ENCODE results near the gene OTOG.

Gene OTOG

DNA sequence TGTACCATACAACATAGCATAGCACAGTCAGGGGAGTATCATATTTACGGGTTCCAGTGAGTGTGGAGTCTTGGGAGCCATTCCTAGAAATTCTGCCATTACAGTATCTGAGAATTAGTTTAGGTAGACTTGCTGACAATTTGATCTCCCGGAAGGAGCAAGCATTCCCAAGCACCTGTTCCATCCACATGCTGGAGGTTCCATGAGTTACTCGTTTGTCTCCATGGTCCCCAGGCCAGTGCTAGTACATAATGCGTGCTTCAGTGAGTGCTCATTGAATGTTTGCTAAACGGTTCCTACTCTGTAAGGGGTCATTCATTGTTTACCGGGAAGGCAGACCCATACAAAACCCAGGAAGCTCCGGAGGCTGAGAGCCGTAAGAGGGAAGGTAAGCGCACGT is 144.9 kb downstream of the OTOG start:
- H3K9ac ChIP-seq (ENCODE audit: low read depth, low read length), result no peak overlapping the region
- H3K4me3 ChIP-seq (ENCODE audit: low read depth, low read length), result no peak overlapping the region
- H3K9me3 ChIP-seq (ENCODE audit: control insufficient read depth, insufficient read depth, low read length), result no peaks in the 10 kb centered on the region
- peaks cover 54% of the 10 kb centered on the region for H3K27me3 ChIP-seq (ENCODE audit: control insufficient read depth, insufficient read depth, low read length)
- no peaks in the 10 kb centered on the region for H3K4me1 ChIP-seq (ENCODE audit: control insufficient read depth, insufficient read depth, low read length)
- no peaks in the 10 kb centered on the region for H3K36me3 ChIP-seq (ENCODE audit: control insufficient read depth, insufficient read depth, low read length)

DNA sequence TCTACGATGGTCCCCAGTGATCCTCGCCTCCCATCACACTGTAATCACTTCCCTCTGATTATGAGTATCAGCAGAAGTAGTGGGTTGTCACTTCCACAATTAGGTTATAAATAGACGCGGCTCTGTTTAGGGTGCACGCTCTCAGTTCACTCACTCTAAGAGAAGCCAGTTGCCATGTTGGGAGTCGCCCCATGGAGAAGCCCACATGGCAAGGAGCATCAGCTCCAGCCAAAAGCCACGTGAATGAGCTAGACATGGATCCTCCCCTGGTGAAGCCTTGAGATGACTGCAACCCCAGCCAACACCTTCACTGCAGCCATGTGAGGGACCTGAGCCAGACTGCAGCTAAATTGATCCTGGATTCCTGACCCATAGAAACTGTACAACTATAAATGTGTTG is 145.9 kb downstream of the OTOG start:
- Histone ChIP-seq H3K4me1 (ENCODE audit: control insufficient read depth, insufficient read depth, low read length) (no peaks in the 10 kb centered on the region), H3K9ac (ENCODE audit: low read depth, low read length) (no peak overlapping the region), H3K36me3 (ENCODE audit: control insufficient read depth, insufficient read depth, low read length) (no peaks in the 10 kb centered on the region), H3K4me3 (ENCODE audit: low read depth, low read length) (no peak overlapping the region), H3K9me3 (ENCODE audit: control insufficient read depth, insufficient read depth, low read length) (no peaks in the 10 kb centered on the region), H3K27me3 (ENCODE audit: control insufficient read depth, insufficient read depth, low read length) (peaks cover 63% of the 10 kb centered on the region)

DNA sequence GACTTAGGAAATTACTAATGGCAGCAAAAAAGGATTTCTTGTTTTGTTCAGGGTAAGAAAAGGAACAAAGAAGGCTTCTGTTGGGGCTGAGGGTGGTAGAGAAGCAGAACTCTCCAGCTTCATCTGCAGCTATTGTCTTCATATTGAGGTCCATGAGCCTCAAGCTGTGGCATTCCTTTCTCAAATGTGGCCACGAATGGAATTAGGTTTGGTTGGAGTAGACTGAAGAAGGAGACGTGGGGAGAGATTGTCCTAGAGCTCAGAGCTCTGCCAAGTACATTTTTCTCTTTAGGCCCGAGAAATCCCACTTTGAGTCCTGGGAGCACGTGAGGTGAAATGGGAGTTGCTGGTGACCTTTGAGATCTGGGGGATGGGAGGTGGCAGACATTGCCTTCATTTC is 146.5 kb downstream of the OTOG start:
- no peak overlapping the region for H3K9ac ChIP-seq (ENCODE audit: low read depth, low read length)
- no peaks in the 10 kb centered on the region for H3K4me1 ChIP-seq (ENCODE audit: control insufficient read depth, insufficient read depth, low read length)
- H3K27me3 ChIP-seq (ENCODE audit: control insufficient read depth, insufficient read depth, low read length), result peaks cover 65% of the 10 kb centered on the region
- no peak overlapping the region for H3K4me3 ChIP-seq (ENCODE audit: low read depth, low read length)
- no peaks in the 10 kb centered on the region for H3K36me3 ChIP-seq (ENCODE audit: control insufficient read depth, insufficient read depth, low read length)
- H3K9me3 ChIP-seq (ENCODE audit: control insufficient read depth, insufficient read depth, low read length), result no peaks in the 10 kb centered on the region

DNA sequence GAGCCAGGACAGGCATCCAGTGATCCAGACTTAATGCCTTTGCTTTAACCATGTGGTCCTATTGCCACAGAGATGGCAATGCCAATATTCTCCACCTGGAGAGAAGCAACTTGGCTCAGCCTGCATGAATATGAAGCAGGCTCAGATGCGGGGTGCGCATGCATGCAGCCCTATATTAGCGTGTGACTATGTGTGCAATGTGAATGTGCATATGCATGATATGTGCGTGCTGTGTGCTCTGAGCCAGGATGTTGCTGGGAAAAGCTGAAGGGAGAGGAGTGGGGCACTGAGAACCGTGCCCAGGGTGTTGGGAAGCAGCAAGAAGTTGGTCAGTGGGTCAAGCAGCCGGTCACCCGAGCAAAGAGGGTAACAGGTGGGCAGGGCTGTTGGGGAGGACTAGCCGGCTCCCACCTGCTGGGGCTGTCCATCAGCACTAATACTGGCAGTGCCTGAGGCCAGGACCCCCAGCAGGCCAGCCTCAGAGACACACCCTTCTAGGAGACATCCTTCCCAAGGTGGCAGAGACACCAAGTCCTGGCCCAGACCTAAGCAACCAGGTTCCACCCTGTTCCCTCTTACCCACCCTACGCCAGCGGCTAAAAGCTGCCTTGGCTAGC is 147.5 kb downstream of the OTOG start:
- H3K27me3 ChIP-seq (ENCODE audit: control insufficient read depth, insufficient read depth, low read length), result peaks cover 64% of the 10 kb centered on the region
- H3K9ac ChIP-seq (ENCODE audit: low read depth, low read length), result no peak overlapping the region
- no peaks in the 10 kb centered on the region for H3K36me3 ChIP-seq (ENCODE audit: control insufficient read depth, insufficient read depth, low read length)
- H3K4me1 ChIP-seq (ENCODE audit: control insufficient read depth, insufficient read depth, low read length), result no peaks in the 10 kb centered on the region
- H3K9me3 ChIP-seq (ENCODE audit: control insufficient read depth, insufficient read depth, low read length), result no peaks in the 10 kb centered on the region
- no peak overlapping the region for H3K4me3 ChIP-seq (ENCODE audit: low read depth, low read length)

DNA sequence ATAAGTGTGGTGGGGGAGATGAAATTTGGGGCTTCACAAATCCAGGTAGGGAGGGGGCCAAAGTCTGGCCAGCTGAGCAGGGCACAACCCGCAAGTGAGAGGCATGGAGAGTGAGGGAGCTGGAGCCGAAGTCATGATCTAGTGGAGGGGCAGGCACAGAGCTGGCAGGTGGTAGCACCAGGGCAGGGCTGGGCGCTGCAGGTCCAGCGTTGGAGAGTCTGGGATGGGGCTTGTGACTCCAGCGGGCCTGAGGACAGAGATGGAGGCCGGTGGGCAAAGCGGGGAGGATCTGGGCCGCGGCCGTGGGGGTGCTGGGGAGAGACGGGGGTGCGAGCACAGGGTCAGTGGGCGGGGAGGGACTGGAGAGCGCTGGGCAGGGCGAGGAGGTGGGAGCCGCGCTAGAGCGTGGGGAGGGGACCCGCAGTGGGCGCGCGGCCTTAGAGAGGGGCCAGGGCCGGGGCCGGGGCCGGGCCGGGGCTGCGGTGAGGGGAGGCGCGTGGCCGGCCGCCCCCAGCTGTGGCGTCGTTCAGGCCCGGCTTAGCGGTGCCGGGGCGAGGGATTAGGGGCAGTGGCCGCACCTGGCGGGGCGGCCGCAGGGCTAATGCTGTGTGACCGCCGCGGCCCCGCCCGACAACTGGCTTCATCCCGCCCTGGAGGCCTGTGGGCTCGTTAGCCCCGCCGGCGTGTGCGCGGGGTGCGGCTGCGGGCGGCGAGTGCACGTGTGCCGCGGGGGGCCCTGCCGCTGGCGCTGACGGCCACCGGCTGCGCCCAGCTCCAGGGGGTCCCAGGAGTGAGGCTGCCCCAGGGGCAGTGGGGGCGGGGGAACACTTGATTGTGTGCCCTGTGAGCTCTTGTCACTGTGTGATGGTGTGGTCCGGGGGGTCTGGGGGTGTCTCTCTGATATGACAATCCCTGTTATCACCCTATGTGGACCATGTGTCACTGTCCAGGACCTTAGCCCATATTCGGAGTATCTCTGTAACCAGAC is 148.7 kb downstream of the OTOG start:
- no peak overlapping the region for H3K9ac ChIP-seq (ENCODE audit: low read depth, low read length)
- no peaks in the 10 kb centered on the region for H3K9me3 ChIP-seq (ENCODE audit: control insufficient read depth, insufficient read depth, low read length)
- peak overlapping the region; percentile 22 for H3K4me3 ChIP-seq (ENCODE audit: low read depth, low read length)
- H3K4me1 ChIP-seq (ENCODE audit: control insufficient read depth, insufficient read depth, low read length), result no peaks in the 10 kb centered on the region
- peaks cover 64% of the 10 kb centered on the region for H3K27me3 ChIP-seq (ENCODE audit: control insufficient read depth, insufficient read depth, low read length)
- no peaks in the 10 kb centered on the region for H3K36me3 ChIP-seq (ENCODE audit: control insufficient read depth, insufficient read depth, low read length)

DNA sequence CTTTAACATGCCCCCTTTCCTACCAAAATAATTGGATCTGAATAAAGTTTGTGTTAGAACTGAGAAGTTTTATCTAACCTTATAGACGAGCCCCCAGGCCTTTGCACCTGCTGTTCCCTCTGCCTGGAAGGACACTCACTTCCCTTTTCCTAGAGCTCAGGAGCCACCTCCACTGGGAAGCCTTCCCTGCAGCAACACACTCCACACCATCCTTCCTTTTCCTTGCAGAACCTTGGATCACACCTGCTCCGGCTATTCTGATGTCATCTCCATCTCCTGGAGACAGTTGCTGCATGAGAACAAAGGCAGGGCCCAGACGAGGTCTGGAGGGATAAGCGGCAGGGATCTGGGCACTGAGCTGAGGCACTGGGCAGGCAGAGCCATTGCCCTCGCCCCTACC is 149.7 kb downstream of the OTOG start:
- Histone ChIP-seq H3K27me3 (ENCODE audit: control insufficient read depth, insufficient read depth, low read length) (peaks cover 61% of the 10 kb centered on the region), H3K9me3 (ENCODE audit: control insufficient read depth, insufficient read depth, low read length) (no peaks in the 10 kb centered on the region), H3K36me3 (ENCODE audit: control insufficient read depth, insufficient read depth, low read length) (no peaks in the 10 kb centered on the region), H3K9ac (ENCODE audit: low read depth, low read length) (no peak overlapping the region), H3K4me3 (ENCODE audit: low read depth, low read length) (no peak overlapping the region), H3K4me1 (ENCODE audit: control insufficient read depth, insufficient read depth, low read length) (no peaks in the 10 kb centered on the region)

Measured in iPS-15b (cell line).